GM10847 (cell line): ENCODE measurements around the gene CNPY4.

Source experiments
- POLR2A ChIP-seq: IDR thresholded peaks from 2 replicates; pipeline ENCODE4 v1.6.1; 2011; ENCODE audit not compliant: insufficient read length; ENCODE audit errors: extremely low read depth

The CNPY4 gene

GRCh38 chr7:100102950-100103840, 16.2 kb upstream of the CNPY4 start:
- no peak for TF ChIP-seq POLR2A

- no peak for TF ChIP-seq POLR2A
Observed at GRCh38 chr7:100105534-100105933, 13.9 kb upstream of the CNPY4 start.

GRCh38 chr7:100106633-100107032, 12.8 kb upstream of the CNPY4 start:
- TF ChIP-seq POLR2A, result no peak

GRCh38 chr7:100107125-100107737, 12.2 kb upstream of the CNPY4 start:
- no peak for TF ChIP-seq POLR2A

- no peak for TF ChIP-seq POLR2A
Observed at GRCh38 chr7:100107890-100108289, 11.5 kb upstream of the CNPY4 start.

GRCh38 chr7:100109521-100110163, 9.8 kb upstream of the CNPY4 start:
- TF ChIP-seq POLR2A, result no peak

- no peak for TF ChIP-seq POLR2A
Observed at GRCh38 chr7:100111156-100111555, 8.3 kb upstream of the CNPY4 start.

GRCh38 chr7:100111914-100112313, 7.5 kb upstream of the CNPY4 start:
- no peak for TF ChIP-seq POLR2A

GRCh38 chr7:100115026-100115425, 4.4 kb upstream of the CNPY4 start:
- no peak for TF ChIP-seq POLR2A

- no peak for TF ChIP-seq POLR2A
Observed at GRCh38 chr7:100118388-100119071, 904 bp upstream of the CNPY4 start.

- no peak for TF ChIP-seq POLR2A
Observed at GRCh38 chr7:100119970-100120732, 717 bp downstream of the CNPY4 start.

GRCh38 chr7:100120733-100121036, 1.3 kb downstream of the CNPY4 start:
- no peak for TF ChIP-seq POLR2A

GRCh38 chr7:100122067-100122466, 2.6 kb downstream of the CNPY4 start:
- TF ChIP-seq POLR2A, result no peak

GRCh38 chr7:100122568-100122967, 3.1 kb downstream of the CNPY4 start:
- no peak for TF ChIP-seq POLR2A
